Pancreas (tissue), 10 donors: ENCODE measurements around the gene PTTG2. TPM values are rescaled to one million over a fixed set of nuclear protein-coding genes. Genes with fewer than 3 reads are reported as not detected.
A peak's percentile ranks its signal among the peaks of the same experiment; 100 is the strongest.

Source experiments
- ATAC-seq, 4 donors: fragments of 200-7000 bp; cut with Tn5 transposase; one replicate each; pipeline versions ENCODE4 v1.8.0 to v1.9.1; 2020; ENCODE audit warnings: mild to moderate bottlenecking in 4 of 4, moderate library complexity in 4 of 4
- DNase-seq, 6 donors: peaks; one replicate each; pipeline ENCODE4 v3.0.0-alpha.2; 2020
- FAIRE-seq: peaks from 2 replicates; lab custom pipeline; 2012; peaks lifted over from hg19 to GRCh38; lab: Jason Lieb, UNC
- H3K27ac ChIP-seq, 4 donors: fragments of 200-600 bp; sonication (generic); 1 replicate in 3 of 4; 2 replicates in 1 of 4; pipeline versions ENCODE4 v1.5.0 to v1.8.0; 2020
- H3K27me3 ChIP-seq, 4 donors: fragments of 200-600 bp; one replicate each; pipeline ENCODE4 v1.8.0; 2021
- H3K36me3 ChIP-seq, 3 donors: fragments of 200-600 bp; sonication (generic) in 1 of 3; one replicate each; pipeline versions ENCODE4 v1.5.0 to v1.8.0; 2020 to 2021
- H3K4me1 ChIP-seq, 3 donors: fragments of 200-600 bp; one replicate each; pipeline ENCODE4 v1.8.0; 2021
- H3K4me3 ChIP-seq, 4 donors: fragments of 200-600 bp; sonication (generic) in 2 of 4; one replicate each; pipeline versions ENCODE4 v1.5.0 to v1.8.0; 2020 to 2021
- H3K9me3 ChIP-seq, 4 donors: fragments of 200-600 bp; one replicate each; pipeline ENCODE4 v1.8.0; 2021
- CTCF ChIP-seq, 4 donors: fragments of 200-600 bp; sonication (generic) in 3 of 4; IDR thresholded peaks; one replicate each; pipeline versions ENCODE4 v1.5.0 to v1.8.0; 2021; ENCODE audit warnings: antibody characterized with exemption in 4 of 4
- WGBS, 2 donors: extraction: QIAGEN DNeasy Blood & Tissue Kit; methylation state at CpG; one replicate each; pipeline ENCODE4 v1.1.7; 2013; 5-methylcytosine and 5-hydroxymethylcytosine counted together
- intact Hi-C, 3 donors: fragments of 100-400 bp; cut with DNase I; formaldehyde crosslinking; loops; one replicate each; pipeline versions ENCODE4 v1.11.1 to v1.14.2; 2022
- polyA plus RNA-seq, 2 donors: library from polyadenylated mRNA; stranded (reverse); fragments of 200-250 nt; gene quantifications; one replicate each; pipeline ENCODE4 v1.2.3, GENCODE V29; 2013
- total RNA-seq, 6 donors: library from RNA; stranded (reverse); fragmentation: NEBNext Ultra II Directional in 4 of 6; extraction: Animal tissue kit (Norgen Biotek cat#: 25700) in 4 of 6; gene quantifications; one replicate each; pipeline versions ENCODE4 v1.2.1 to v1.2.4, GENCODE V29; 2021 to 2023
- donor health status: healthy with polysubstance abuse.
- donor health status: DM: no; HTN: no; CAD: no; lungs with moderate emphysema.
- donor health status: DM: no; HTN: no; CAD: no.
- donor health status: control.
- donor health status: control.
- donor health status: Bipolar disorder and iron deficiency.
- donor health status: DM: yes; HTN: yes; CAD: no.
- donor health status: DM: no; HTN: no; CAD: no.
- donor health status: DM: no; HTN: no; CAD: no.
- donor health status: DM: yes; HTN: yes; CAD: no.

Gene PTTG2
- total and polyA plus RNA-seq, 8 donors: 0.30 to 0.94 (median 0.78) TPM; not detected in 1

GRCh38 chr4:37924946-37925345 is 35.3 kb upstream of the PTTG2 start:
- Histone ChIP-seq H3K9me3 (no peaks in the 10 kb centered on the region), H3K36me3 (no peaks in the 10 kb centered on the region), H3K4me1 (no peaks in the 10 kb centered on the region), H3K4me3 (no peak overlapping the region), H3K27me3 (no peaks in the 10 kb centered on the region), H3K27ac (no peak overlapping the region)
- WGBS, 2 donors: 66 to 79% methylated on average over 7 of the region's 7 CpGs
- DNase-seq (no peak), ATAC-seq (peak in 1 of 4 donors; percentile 50), FAIRE-seq (no peak)
- intact Hi-C loops: no loop called here
- no peak for TF ChIP-seq CTCF (IDR thresholded peaks at IDR 0.05)

- no peak overlapping the region for H3K4me3 ChIP-seq
- WGBS, 2 donors: 83 to 92% methylated on average over 4 of the region's 4 CpGs
- ATAC-seq (no peak), FAIRE-seq (no peak), DNase-seq (no peak)
- no peak for TF ChIP-seq CTCF (IDR thresholded peaks at IDR 0.05)
- H3K9me3 ChIP-seq: no peaks in the 10 kb centered on the region
- no peaks in the 10 kb centered on the region for H3K4me1 ChIP-seq
- no peaks in the 10 kb centered on the region for H3K36me3 ChIP-seq
- no peak overlapping the region for H3K27ac ChIP-seq
- H3K27me3 ChIP-seq: no peaks in the 10 kb centered on the region
- intact Hi-C loops: no loop called here
These were observed 32.8 kb upstream of the PTTG2 start for GRCh38 chr4:37927434-37927833.

- no peaks in the 10 kb centered on the region for H3K4me1 ChIP-seq
- no peaks in the 10 kb centered on the region for H3K9me3 ChIP-seq
- ATAC-seq (no peak), DNase-seq (no peak), FAIRE-seq (no peak)
- WGBS, 2 donors: 69 to 72% methylated on average over 12 of the region's 12 CpGs
- intact Hi-C loops: no loop called here
- H3K27me3 ChIP-seq: no peaks in the 10 kb centered on the region
- TF ChIP-seq CTCF (IDR thresholded peaks at IDR 0.05): no peak
- H3K27ac ChIP-seq: no peak overlapping the region
- H3K36me3 ChIP-seq: no peaks in the 10 kb centered on the region
- H3K4me3 ChIP-seq: no peak overlapping the region
These were observed 31.5 kb upstream of the PTTG2 start for GRCh38 chr4:37928426-37929416.

DNA sequence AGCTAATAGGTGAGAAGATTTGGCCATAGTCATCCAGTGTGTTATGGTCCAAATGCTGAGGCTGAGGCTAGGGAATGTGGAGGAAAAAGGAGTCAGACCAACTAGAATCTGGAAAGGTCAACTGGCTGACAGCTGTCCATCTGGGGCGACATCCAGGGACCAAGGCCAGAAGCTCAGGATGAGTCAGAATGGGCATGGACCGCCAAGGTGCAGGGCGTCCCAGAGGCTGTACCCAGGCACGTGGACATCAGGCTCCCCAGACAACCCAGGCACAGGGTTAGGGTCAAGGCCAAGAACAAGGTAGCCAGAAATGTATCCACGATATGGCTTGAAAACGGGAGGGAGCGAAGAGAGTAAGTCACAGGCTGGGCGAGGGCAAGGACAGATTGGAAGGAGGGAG is 26.1 kb upstream of the PTTG2 start:
- Histone ChIP-seq H3K27ac (no peak overlapping the region), H3K9me3 (no peaks in the 10 kb centered on the region), H3K27me3 (no peaks in the 10 kb centered on the region), H3K36me3 (no peaks in the 10 kb centered on the region), H3K4me1 (no peaks in the 10 kb centered on the region), H3K4me3 (no peak overlapping the region)
- intact Hi-C loops: no loop called here
- 95 to 96% methylated on average over 8 of the region's 8 CpGs for WGBS, 2 donors
- no peak for DNase-seq
- no peak for ATAC-seq
- no peak for FAIRE-seq
- no peak for TF ChIP-seq CTCF (IDR thresholded peaks at IDR 0.05)

DNA sequence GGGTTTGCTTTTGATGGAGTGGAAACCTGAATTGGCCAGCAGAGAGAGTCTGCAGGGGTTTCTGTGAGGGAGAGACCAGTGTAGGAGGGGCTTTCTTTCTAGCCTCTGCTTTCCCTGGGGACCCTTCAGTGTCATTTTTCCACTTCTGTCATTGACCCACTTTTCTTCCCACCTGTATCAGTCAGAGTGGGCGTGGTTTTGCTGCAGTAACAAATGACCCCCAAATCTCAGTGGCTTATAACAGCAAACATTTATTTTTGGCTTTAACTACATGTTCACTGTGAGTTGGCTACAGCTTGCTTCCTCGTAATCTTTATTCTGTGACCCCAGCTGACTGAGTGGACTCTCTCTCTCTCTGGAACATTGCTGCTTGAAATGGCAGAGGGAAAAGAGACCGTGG is 25.6 kb upstream of the PTTG2 start:
- H3K36me3 ChIP-seq: no peaks in the 10 kb centered on the region
- H3K4me1 ChIP-seq: no peaks in the 10 kb centered on the region
- 72 to 84% methylated on average over 3 of the region's 3 CpGs for WGBS, 2 donors
- FAIRE-seq (no peak), DNase-seq (no peak), ATAC-seq (no peak)
- no peaks in the 10 kb centered on the region for H3K9me3 ChIP-seq
- intact Hi-C loops: no loop called here
- no peaks in the 10 kb centered on the region for H3K27me3 ChIP-seq
- H3K4me3 ChIP-seq: no peak overlapping the region
- no peak overlapping the region for H3K27ac ChIP-seq
- TF ChIP-seq CTCF (IDR thresholded peaks at IDR 0.05): no peak
